ENCODE results near the gene NUP188.

DNA sequence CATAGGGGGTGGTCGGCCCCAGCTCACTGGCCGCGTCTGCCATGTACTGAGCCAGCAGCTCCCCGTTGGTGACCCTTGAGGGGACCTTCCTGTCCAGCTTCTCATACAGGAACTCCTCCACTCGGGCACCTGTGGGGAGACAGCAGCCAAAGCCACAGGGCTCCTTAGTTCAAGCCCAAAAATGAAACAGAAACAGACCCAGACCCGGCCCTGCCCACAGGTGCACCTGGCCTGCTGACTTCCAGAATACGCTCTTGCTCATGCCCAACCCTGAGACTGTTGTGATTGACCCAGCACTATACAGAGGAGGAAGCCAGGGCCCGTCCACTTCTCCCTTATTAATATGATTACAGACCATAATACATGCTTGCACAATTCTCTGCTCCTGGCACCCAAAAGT lies 73.6 kb downstream of the NUP188 start:
- TF ChIP-seq POLR2A (IDR thresholded peaks at IDR 0.05; ENCODE audit: low read length) (no peak), GATA1 (IDR thresholded peaks at IDR 0.05; ENCODE audit: low read depth, low read length) (no peak)
